Superior temporal gyrus (tissue), 1 donor: Measurements from ENCODE around the gene AIMP1.
A peak's percentile ranks its signal among the peaks of the same experiment; 100 is the strongest.
"Not testable (repeated sequence)": the region's sequence is repeated elsewhere in the genome, so short reads cannot be mapped to it uniquely, and the experiment has no call there.

Experiments
- DNase-seq: peaks from one replicate; pipeline ENCODE4 v3.0.0-alpha.2; 2016; ENCODE audit errors: extremely low spot score

The AIMP1 gene

GRCh38 chr4:106312377-106312776 lies 4.0 kb upstream of the AIMP1 start:
- DNase-seq, result no peak

DNA sequence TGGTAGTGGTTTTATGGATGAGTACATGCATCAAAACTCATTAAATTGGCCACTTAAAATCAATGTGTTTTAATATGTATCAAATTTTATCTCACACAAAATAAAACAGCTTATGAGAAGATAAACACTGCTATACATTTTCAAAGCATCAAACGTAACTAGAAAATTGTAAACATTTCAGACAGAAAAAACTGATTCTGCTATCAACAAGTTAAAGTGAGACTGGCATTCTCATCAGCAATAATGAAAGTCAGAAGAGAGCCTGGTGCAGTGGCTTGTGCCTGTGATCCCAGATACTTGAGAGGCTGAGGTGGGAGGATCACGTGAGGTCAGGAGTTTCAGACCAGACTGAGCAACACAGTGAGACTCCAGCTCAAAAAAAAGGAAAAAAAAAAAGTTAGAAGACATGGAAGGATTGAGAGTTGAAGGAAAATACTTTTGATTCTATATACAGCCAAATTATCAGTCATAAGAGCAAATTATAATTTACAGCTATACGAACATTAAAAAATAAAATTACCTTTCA lies 3.3 kb upstream of the AIMP1 start:
- no peak for DNase-seq

DNA sequence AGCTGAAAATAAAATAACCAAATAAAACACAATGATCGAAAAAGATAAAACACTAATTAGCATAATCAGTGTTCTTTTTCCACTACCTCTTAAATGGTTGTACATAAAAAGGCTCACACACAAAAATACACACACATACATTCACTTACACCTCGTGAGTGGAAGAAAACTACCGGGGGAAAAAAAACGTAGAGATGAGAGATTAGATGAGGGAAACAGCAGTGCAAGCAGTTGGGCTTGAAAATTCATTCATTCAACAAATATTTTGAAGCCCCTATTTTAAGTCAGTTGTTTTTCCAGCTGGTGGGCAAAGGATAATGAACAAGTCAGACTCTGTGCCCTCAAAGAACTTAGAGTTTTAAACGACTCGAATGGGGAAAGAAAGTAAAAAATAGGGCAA lies 1.4 kb upstream of the AIMP1 start:
- no peak for DNase-seq

- DNase-seq, result no peak
Observed at GRCh38 chr4:106315476-106315967, 828 bp upstream of the AIMP1 start.

DNA sequence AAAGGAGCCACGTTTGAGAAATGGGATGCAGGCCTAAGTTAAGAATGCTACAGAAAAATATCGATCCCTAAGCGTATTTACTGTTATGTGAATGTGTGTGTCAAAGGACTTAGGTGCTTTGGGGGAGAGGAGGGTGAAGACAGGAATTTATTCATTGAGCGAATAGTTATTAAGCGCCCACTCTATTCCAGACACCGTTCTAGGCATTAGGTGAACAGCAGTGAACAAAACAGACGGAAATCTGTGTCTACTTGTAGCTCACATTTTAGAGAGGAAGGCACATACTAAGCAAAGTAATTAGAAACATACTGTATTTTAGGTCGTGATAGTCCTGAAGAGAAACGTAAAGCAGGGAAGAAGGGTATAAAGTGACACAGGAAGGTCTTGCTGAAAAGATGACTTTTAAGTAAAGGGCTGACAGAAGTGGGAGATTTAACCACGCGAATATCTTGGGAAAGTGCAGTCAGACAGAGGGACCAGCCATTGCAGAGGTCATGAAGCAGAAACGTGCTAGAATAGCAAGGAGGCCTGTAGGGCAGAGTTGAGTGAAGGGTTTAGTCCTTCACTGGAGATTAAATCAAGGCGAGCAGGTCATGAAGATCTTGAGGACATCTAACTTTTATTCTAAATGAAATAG lies 541 bp downstream of the AIMP1 start:
- no peak for DNase-seq

DNA sequence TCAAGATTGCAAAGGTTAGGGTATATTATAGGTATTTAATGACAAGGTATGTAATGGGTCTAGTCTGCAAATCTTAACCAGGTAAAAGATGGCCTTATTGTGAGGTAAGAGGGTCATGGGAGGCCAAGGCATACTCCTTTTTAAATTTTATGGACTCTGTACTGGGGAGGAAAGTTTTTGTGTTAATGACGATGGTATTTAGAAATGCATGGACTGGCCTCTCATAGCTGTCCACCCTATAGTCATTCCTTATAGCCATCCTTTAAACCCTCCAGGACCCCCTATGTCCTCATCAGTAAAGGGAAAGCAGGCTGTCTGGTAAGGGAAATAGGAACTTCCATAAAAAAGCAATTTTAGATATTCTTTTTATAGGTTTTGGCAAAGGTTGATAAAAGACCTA lies 1.5 kb downstream of the AIMP1 start:
- no peak for DNase-seq

- no peak for DNase-seq
Observed at GRCh38 chr4:106318511-106318910, 2.2 kb downstream of the AIMP1 start.

- DNase-seq, result no peak
Observed at GRCh38 chr4:106320235-106320634, 3.9 kb downstream of the AIMP1 start.

DNA sequence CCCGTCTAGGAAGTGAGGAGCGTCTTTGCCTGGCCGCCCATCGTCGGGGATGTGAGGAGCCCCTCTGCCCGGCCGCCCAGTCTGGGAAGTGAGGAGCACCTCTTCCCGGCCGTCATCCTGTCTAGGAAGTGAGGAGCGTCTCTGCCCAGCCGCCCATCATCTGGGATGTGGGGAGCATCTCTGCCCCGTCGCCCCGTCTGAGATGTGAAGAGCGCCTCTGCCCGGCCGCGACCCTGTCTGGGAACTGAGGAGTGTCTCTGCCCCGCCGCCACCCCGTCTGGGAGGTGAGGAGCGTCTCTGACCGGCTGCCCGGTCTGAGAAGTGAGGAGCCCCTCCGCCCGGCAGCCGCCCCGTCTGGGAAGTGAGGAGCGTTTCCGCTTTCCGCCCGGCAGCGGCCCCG lies 4.8 kb downstream of the AIMP1 start:
- DNase-seq, result not testable (repeated sequence)

DNA sequence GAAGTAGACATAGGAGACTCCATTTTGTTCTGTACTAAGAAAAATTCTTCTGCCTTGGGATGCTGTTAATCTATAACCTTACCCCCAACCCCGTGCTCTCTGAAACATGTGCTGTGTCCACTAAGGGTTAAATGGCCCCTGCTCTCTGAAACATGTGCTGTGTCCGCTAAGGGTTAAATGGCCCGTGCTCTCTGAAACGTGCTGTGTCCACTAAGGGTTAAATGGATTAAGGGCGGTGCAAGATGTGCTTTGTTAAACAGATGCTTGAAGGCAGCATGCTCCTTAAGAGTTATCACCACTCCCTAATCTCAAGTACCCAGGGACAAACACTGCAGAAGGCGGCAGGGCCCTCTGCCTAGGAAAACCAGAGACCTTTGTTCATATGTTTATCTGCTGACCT lies 5.5 kb downstream of the AIMP1 start:
- not testable (repeated sequence) for DNase-seq

- DNase-seq, result no peak
Observed at GRCh38 chr4:106323119-106323518, 6.8 kb downstream of the AIMP1 start.

DNA sequence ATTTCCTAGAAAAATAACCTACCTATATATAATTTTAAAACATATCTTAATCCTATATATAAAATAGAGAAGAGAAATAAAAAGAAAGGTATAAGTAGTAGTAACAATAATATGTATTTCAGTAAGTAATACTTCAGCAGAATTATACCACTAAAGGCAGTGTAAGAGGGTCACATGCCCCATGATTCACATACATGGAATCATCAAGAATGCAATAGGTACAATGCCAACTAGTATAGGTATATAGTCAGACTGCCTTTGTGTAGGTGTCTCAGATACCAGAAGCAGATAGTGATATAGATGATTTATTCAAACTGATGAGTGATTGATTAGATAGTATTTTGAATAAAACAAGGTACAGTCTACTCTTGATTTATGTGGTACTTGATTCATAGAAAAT lies 9.4 kb downstream of the AIMP1 start:
- DNase-seq, result no peak

DNA sequence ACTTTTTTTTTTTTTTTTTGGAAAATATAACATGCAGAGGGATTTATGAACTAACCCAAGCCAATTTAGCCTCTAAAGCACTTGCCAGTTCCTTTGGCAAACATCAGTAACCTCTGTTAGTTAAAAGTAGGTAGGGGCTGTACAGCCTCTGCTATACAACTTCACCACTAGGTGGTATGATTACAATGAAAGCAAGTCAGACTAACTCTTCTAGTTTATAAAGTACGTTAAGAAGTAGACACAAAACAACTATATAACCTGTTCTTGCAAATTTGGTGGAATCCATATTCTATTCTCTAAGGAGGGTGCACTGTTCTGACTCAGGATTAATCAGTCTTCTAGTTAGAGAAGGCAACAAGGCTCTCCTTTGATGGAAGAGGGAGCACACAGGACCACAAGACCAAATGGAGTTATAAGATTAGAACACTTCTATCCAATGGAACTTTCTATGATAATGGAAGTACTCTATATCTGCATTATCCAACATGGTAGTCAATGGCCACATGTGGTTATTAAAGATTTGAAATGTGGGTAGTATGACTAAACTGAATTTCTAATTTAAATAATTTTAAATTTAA lies 12.8 kb downstream of the AIMP1 start:
- peak; percentile 60 for DNase-seq

DNA sequence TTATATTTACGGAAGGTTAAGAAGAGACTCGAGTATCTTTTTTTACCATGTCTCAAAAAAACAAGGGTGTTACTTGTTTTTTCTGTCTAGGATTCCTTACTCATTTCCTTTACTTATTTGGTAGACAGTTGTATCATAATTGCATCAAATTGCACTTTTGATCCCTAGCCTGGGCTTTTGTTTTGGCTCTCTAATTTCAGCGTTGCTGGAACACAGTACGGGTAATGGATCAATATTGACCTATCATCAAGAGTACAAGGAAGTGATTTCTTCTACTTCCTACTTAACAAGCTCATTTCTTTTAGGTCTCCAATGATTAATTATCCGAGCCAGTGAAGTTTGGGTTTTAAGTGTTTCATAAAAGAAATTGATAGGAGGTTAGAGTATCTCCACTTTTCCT lies 16.8 kb downstream of the AIMP1 start:
- DNase-seq, result no peak

- DNase-seq, result no peak
Observed at GRCh38 chr4:106334741-106335470, 18.6 kb downstream of the AIMP1 start.

- no peak for DNase-seq
Observed at GRCh38 chr4:106336618-106337017, 20.3 kb downstream of the AIMP1 start.

GRCh38 chr4:106337916-106338315 lies 21.6 kb downstream of the AIMP1 start:
- DNase-seq, result no peak

DNA sequence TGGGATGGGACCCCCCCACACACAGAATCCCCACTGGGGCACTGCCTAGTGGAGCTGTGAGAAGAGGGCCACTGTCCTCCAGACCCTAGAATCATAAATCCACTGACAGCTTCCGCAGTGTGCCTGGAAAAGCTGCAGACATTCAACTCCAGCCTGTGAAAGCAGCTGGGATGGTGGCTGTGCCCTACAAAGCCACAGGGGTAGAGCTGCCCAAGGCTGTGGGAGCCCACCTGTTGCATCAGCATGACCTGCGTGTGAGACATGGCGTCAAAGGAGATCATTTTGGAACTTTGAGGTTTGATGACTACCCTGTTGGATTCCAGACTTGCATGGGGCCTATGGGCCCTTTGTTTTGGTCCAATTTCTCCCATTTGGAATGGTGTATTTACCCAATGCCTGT lies 22.3 kb downstream of the AIMP1 start:
- DNase-seq, result no peak

- DNase-seq, result no peak
Observed at GRCh38 chr4:106339431-106339830, 23.1 kb downstream of the AIMP1 start.

DNA sequence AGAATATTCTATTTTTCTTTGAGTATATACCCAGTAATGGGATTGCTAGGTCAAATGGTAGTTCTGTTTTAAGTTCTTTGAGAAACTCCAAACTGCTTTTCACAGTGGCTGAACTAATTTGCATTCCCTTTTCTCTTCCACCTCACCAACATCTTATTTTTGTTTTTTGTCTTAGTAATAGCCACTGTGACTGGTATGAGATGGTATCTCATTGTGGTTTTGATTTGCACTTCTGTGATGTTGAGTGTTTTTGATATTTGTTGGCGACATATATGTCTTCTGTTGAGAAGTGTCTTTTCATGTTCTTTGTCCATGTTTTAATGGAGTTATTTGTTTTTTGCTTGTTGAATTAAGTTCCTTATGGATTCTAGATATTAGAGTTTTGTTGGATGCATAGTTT lies 24.4 kb downstream of the AIMP1 start:
- no peak for DNase-seq

DNA sequence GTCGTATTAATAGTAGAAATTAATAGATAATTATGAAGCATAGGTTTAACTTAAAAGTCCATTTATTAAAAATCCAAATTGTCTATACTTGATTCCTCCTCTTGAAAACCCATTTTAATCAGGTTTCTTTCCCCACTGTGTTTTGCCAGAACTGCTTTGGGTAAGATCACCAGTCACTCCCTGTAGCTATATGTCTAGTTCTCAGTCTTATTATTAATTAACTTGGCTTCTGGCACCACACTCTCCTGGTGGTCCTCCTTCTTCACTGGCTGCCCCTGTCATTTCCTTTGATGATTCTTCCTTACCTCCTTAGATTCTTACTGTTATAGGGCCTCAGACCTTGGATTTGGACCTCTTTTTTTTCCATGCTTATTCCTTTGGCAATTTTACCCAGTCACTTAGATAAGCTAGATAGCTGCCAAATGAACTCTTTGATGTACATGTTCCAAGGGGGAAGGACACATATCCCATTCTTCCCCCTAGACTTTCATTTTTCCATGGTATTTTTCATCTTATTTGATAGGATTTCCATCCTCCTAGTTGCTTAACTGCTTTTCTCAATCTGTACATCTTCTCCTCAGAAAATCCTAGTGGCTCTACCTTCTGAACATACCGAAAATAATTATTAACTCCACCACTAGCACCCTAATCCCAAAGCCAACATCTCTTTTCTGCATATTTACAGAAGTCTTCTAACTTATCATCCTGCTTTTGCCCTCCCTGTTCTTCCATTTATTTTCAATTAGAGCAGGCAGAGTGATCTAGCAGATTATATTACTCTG lies 27.7 kb downstream of the AIMP1 start:
- no peak for DNase-seq

DNA sequence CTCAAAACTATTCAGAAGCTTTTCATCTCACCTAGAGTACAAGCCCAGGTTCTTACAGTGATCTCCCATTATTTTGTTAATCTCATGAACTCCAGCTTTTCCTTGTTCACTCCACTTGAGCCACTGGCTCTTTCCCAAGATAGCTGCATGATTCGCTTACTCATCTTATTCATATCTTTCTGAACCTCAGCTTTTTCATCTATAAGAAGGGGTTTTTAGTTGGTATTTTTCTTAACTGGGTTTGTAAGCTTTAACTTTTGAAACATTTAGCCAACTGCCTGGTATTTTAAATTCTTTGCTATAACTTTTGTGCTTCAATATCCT lies 28.3 kb downstream of the AIMP1 start:
- no peak for DNase-seq
